DMS114 treated with DMSO at 0.1 percent for 48 hours (cell line): ENCODE measurements around the gene GALNT3.

Experiments
- DNase-seq: peaks from one replicate; lab custom pipeline; 2025; ENCODE audit not compliant: unreplicated experiment; lab: John Stamatoyannopoulos, UW

The GALNT3 gene

GRCh38 chr2:165793779-165794535 lies at the start of gene GALNT3:
Gene GALNT3 (minus strand): TSS chr2:165794247. CDS start chr2:165770700, 23,547 bp downstream.
- no peak for DNase-seq

DNA sequence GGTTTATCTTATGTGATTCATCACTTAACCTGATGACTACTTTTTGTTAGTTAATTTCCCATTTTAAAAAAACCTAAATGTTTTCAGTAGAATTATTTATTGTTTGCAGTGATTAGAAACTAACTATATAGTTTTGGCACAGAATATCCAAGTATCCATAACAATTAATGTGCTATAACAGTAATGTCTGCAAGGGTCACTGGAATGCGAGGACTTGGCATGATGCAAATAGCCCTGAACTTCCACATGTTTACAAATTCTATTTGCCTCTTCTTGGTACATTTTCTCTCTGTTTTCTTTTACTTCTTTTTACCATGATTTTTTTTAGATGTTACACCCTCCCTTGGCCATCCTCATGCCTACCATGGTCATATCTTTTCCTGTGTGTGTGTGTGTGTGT lies 49.3 kb upstream of the GALNT3 start:
- DNase-seq = peak; percentile 81

DNA sequence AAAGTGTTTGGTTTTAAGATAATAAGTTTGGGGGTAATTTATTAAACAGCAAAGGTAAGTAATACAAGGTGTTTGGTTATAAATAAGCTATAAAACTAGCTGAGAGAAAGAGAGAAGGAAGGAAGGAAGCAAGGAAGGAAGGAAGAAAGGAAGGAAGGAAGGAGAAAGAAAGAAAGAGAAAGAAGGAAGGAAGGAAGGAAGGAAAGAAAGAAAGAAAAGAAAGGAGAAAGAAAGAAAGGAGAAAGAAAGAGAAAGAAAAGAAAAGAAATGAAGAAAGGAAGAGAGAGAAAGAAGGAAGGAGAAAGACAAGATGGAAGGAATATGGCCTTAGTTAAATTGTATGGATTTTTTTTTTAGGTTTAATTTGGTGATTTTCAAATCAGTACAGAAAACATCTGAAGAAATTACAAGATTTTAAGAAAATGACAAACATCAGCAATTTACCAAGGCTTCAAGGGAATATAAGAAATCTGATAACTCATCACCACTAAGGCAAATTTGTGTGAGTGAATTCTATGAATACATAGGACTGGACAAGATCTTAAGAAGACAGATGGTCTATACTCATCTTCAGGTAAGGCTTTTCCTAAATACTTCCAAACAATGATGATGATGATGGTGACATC lies 46.4 kb upstream of the GALNT3 start:
- no peak for DNase-seq

GRCh38 chr2:165839610-165840009 lies 45.6 kb upstream of the GALNT3 start:
- DNase-seq = no peak

DNA sequence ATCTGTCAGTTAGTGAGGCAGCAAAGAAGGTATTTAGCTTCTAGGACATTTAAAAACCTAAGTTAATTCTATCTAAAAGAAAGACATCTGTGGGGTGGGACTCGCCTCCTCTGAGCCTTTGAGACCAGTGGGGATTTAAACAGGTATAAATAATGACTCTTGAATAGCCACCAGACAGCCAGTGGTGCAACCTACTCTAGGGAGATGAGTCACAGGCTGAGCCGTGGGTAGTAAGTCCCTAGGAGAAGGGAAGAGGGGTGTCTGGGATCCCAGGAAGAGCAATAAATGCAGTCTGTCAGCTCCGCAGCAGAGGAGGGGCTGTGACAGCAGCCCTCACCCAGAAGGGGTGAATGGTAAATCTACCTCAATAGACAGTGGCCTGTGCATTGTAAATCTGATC lies 43.1 kb upstream of the GALNT3 start:
- DNase-seq = no peak

DNA sequence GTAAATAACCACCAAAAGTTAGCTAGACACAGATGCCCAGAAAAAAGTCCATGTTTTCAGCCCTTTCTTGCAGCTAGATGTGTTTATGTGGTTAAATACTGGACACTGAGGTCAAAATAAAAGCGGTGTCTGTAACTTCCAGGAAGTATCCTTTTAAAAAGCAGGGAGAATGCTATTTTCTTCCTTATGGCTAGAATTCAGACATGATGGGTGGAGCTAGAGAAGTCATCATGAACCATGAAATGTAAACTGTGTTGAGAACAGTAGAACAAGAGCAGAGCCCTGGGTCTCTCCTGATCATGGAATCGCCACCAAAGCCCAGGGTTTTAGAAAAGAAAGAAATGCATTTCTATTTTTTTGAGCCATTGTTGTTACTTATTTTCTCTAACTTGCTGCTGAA lies 41.3 kb upstream of the GALNT3 start:
- no peak for DNase-seq

DNA sequence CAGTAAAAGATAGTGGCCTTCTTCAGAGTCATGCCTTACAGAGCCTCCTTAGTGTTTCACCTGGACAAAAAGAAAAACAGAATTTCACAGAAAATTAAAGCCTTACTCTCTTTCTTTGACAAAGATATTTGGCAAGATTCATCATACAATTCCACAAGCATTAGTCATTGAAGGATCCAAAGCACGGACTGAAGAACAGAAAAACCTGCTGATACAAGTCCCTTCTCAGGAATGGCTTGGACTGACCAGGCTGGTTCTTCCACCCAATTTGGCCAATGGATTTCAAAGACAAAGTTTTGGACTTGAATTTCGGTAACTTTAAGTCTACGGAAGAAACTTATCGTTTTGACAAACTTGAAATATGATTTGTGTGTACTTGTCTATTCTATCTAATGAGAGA lies 39.1 kb upstream of the GALNT3 start:
- no peak for DNase-seq

DNA sequence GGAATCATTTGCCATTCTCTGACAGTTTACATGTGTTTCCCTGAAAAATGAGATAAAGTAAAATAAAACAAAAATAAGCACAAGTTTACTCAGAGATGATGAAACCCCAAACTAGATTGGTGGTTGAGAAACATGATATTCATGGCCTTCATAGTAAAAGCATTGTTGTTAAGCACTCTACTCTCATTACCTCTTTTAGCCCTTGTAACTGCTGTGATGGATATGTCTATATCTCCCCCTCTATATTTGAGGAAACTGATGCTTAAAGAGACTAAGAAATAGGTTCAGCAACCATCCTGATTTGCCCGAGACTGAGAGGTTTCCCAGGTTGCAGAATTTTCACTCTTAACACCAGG lies 33.9 kb upstream of the GALNT3 start:
- no peak for DNase-seq

DNA sequence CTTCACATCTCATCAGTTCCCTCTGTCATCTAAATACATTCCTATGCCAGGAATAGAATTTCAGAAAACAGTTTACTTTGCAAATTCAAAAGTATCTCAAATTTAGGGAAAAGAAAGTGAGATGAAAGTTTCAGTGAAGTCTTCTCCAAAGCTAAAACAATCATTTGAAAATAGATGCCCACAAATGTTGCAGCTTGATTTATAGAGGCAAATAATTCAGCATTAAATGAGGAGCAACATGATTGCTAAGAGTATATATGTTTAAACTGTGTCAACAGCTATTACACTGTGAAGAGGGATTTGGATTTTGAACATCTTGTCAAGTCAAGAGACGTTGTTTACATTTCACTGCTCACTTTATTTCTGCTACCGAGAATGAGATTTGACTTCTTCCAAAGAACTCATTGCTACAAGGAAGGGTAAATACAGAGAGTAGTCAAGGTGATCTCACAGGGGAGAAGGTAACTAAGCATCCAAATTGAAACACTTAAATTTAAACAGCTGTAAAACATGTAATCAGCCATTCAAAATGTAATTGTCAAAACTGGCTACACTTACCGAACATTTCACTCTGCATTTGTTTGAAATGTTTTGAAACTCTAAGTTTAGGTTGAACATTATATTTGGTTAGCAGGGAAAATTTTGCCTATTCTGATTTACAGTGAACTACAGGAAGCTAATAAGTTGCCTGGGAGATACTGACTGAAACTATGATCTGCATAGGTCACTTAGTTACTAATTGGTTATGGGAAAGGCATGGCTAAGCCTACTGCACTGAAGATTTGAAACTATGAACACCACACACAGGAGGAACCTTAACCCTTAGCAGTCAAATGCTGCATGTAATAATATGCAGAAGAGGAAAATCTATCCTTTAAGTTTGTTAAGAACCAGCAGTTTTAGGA lies 33.2 kb upstream of the GALNT3 start:
- DNase-seq = no peak

- no peak for DNase-seq
These were observed 31.0 kb upstream of the GALNT3 start for GRCh38 chr2:165825041-165825440.

GRCh38 chr2:165820296-165820695 lies 26.2 kb upstream of the GALNT3 start:
- no peak for DNase-seq

DNA sequence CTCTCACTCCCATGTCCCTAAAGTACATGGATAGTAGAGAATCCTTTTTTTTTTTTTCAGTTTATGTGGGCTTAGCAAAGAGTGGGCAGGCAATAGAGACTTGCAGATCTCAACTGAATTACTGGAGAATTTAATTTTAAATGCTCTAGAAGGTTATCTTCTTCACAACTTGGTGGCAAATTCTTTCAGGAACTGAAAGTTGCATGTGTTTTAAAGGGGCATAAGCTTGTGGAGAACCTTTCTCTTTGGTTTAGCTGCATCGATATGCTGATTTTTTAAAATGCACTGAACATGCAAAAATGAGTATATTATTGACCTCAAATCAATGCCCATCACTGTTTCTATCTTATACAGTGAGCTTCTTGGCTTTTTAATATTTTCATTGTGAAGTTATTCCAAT lies 24.9 kb upstream of the GALNT3 start:
- DNase-seq = no peak

DNA sequence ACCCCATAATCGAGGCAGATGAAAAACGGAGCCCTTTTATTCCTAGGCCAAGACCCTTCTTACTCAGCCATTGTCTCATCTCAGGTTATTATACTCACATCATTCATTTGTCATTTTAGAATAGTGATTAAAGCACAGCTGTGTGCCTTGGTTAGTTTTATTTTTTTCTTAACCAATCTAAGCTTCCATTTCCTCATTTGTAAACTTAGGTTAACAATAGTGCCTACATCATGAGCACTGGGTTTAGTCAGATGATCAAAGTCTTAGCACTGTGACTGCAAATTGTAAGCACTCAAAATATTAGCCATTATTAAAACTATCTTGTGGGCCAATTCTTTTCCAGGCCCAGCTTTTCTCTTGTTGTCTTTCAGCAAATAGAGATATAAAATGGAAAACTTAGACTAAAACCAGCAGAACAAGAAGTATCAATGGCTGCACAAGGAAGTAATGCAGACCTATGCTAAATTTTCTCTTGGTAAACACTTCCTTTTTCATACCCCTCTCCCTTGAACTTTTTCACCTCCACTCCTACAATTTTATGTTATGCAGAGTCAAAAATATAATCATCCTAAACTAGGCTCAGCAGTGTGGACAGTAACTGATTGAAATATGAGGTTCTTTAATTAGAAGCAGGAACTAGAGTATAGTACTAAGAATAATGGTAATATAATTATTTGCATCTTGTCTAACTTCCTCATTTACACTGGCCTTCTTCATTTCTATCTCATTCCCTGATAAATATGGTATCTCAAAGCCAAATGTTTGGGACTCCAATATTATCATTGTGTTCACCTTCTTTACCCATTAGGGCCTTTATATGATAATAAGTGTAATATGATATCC lies 21.5 kb upstream of the GALNT3 start:
- DNase-seq = no peak

DNA sequence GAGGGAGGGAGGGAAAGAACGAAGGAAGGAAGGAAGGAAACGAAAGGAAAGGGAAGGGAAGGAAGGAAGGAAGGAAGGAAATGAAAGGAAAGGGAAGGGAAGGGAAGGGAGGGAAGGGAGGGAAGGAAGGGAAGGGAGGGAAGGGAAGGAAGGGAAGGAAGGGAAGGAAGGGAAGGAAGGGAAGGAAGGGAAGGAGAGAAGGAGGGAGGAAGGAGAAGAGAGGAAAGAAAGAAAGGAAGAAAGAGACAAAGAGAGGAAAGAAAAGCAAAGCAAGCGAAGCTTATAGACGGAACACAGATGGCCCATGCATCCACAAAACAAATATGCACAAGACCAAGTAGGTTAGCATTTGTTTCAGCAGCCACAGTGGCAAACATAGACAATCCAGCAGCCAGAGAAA lies 20.4 kb upstream of the GALNT3 start:
- DNase-seq = no peak

GRCh38 chr2:165811592-165812370 lies 17.7 kb upstream of the GALNT3 start:
- no peak for DNase-seq

DNA sequence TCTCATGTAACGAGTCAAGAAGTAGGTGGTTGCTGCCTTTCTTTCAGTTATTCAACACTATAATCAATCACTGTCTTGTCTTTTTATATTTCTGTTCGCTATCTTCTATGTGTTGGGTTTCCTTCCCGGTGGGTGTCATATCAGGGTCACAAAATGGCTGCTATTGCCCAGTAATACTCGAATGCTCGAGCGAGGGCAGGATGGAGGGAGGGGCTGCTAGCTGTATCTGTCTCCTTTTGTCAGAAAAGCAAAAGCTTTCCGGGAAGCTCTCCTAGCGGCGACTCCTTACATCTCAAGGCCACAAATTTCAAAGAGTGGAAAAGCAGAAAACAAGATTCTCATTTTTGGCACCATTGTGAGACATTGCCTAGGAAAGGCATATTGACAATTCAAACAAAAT lies 16.4 kb upstream of the GALNT3 start:
- DNase-seq = no peak

DNA sequence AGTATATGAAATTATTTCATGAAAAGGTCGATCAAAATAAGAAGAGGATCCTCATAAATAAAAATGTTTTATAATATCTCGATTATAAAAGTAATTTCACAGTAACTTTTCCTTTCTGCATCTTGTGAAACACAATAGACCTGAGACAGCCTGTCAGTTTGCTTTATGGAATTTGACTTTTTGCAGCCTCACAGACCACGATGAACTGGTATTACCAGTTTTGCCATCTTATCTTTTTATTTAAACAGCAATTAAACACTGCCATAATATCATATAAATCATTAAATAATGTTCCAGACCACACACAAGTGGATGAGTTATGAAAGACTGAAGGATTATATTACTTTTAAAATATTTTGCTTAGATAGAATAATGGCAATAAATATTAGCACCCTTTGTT lies 10.7 kb upstream of the GALNT3 start:
- DNase-seq = no peak

DNA sequence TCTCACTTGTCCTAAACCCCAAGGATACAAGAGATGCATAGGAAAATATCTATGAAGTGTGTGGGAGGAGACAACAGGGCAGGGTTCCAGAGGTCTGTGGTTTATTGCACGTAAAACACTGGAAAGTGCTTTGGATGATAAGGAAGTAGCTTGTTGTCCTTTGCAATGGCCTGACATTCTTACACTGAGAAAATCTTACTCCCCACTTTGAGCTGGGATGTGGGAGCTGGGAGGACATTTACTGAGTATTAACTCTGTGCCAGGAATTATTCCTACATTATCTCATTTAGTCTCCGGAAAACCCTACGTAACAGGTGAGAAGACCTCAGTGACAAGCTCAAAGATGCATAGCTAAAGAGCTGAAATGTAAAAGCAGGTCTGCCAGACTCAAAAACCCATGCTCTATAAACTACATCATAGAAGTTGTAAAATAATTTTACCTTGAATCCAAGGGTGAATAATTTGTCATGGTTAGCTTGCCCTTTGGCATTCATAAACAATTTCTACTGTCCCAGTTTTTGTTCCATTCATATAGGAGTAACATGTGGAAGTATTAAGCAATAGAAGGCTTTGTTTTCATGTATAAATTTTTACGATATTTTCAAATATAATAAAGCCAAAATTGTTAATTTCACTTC lies 9.2 kb upstream of the GALNT3 start:
- no peak for DNase-seq

DNA sequence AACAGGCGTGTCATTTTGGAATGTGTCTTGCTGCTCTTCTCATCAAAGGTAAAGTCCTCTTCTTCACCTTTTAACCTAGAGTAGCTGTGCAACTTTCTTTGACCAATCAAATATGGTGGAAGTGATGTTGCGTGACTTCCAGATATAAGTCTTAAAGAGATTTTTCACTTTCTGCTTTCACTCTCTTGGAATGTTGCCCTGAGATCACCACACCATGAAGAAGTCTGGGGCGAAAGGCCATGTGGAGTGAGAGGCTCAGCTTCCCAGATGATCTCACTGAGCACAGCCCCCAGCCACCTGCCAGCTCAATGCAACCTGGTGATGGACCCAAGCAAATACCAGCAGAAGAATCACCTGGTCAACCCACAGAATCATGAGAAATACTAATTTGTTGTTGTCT lies 7.1 kb upstream of the GALNT3 start:
- no peak for DNase-seq
